Measurements from ENCODE around the gene ERMAP.

DNA sequence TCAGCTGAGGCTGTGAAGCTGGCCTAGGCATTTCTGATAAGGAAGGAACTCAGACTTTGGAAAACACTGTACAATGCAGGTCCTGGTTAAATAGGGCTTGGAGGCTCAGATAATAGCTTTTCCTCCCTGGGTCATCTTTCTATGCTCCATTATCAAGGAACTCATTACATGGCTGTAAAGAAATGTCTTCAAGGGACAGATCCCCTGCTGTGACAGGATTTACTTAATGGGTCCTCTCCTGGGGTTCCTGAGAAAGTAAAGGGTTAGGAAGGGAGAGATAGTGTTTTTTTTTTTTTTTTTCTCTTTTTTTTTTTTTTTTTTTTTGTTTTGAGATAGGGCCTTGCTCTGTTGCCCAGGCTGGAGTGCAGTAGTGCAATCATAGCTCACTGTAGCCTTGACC lies 14.4 kb downstream of the ERMAP start:
- TF ChIP-seq POLR2A (IDR thresholded peaks at IDR 0.05; ENCODE audit: low read depth, low read length) (no peak), POLR2AphosphoS5 (IDR thresholded peaks at IDR 0.05; ENCODE audit: low read depth, low read length) (no peak), SPI1 (IDR thresholded peaks at IDR 0.05; ENCODE audit: low read depth, low read length) (no peak)
